IPS-18c (cell line): Measurements from ENCODE around the gene RGS3.
A peak's percentile ranks its signal among the peaks of the same experiment; 100 is the strongest.
"Not testable (repeated sequence)": the region's sequence is repeated elsewhere in the genome, so short reads cannot be mapped to it uniquely, and the experiment has no call there.

Experiments used
- H3K4me3 ChIP-seq: 2 replicates; pipeline ENCODE4 v1.7.0; 2013; ENCODE audit warnings: low read depth, mild to moderate bottlenecking, low read length, moderate library complexity; ENCODE audit not compliant: insufficient read depth
- H3K9me3 ChIP-seq: one replicate; pipeline ENCODE4 v1.6.1; 2013; ENCODE audit warnings: mild to moderate bottlenecking, low read length, moderate library complexity; ENCODE audit not compliant: control insufficient read depth, insufficient read depth

Gene RGS3

GRCh38 chr9:113543296-113543981 lies 79.9 kb downstream of the RGS3 start:
- Histone ChIP-seq H3K4me3 (no peak overlapping the region), H3K9me3 (no peaks in the 10 kb centered on the region)

GRCh38 chr9:113543982-113544303 lies 80.4 kb downstream of the RGS3 start:
- no peaks in the 10 kb centered on the region for H3K9me3 ChIP-seq
- no peak overlapping the region for H3K4me3 ChIP-seq

GRCh38 chr9:113545068-113545467 lies 81.5 kb downstream of the RGS3 start:
- Histone ChIP-seq H3K4me3 (no peak overlapping the region), H3K9me3 (no peaks in the 10 kb centered on the region)

DNA sequence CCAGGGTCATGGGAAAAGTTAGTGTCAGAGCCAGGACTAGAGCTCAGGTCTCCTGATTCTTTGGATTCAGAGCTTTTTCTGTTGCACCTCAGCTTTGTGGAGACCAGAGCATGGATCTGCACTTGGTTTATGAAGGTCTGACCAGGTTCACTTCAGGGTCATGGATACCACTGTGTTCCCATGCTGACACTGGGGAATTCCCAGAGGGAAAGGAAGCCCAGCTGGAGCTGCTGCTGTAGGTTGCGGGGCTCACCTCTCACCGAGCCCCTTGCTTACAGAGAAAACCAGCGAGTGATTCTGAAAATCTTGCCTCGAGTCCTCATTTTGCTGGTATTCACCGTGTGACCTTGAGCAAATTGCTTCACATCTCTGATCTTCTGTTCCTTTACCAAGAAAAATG lies 83.0 kb downstream of the RGS3 start:
- no peaks in the 10 kb centered on the region for H3K9me3 ChIP-seq
- H3K4me3 ChIP-seq = no peak overlapping the region

DNA sequence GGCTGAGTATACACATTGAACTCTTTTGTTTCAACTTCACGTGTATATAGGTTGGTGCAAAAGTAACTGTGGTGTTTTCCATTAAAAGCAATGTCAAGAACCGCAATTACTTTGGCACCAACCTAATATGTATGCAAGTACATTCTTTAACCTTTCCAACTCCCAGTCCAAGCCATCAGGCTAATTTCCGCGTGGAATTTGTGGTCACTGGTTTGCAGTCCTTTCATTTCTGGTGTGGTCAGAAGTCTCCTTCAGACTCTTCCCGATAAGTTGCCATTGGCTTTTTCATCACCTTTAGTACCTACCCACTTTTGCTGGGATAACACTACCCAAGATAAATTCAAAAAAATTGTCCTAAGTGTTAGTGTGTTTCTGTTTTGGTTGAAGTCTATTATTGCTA lies 84.0 kb downstream of the RGS3 start:
- Histone ChIP-seq H3K9me3 (no peaks in the 10 kb centered on the region), H3K4me3 (no peak overlapping the region)

DNA sequence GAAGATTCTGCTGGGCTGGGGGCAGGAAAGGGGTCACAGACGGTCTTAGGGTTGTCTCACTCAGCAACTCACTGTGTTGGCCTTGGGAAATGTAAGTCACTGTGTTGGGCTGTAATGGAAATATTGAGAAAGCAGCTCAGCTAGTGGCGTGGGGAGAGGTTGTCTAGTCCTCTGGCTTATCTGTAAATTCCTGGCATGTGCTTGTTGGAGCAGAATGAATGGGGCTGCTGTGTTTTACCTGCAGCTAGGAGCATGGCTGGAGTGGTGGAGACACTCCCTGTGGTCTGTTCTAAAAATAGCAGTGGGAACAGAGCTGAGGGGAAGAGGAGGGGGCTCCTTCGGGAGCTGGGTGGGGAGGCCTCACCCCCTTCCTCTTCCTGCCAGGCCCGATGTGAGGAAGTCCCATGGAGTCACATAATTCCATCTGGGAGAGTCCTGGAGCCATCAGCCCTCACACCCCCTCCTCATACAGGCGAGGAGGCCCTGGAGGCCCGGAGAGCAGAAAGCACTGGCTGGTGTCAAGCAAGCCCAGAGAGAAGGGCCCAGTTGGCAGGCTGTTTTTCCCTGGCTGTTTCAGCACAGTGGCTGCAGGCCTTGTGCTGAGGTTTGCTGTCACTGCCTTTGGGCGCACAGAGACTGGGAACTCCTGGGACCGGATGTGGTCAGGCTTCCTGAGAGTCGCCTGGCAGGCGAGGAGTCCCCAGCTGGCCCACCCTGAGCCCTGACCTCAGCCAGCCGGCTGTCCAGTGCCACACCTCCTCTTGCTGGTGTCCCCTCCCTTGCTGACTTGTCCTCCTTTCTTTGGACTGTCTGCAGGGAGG lies 84.9 kb downstream of the RGS3 start:
- Histone ChIP-seq H3K9me3 (no peaks in the 10 kb centered on the region), H3K4me3 (no peak overlapping the region)

- not testable (repeated sequence) for H3K9me3 ChIP-seq, H3K4me3 ChIP-seq
Measured at GRCh38 chr9:113549892-113550291, 86.4 kb downstream of the RGS3 start.

DNA sequence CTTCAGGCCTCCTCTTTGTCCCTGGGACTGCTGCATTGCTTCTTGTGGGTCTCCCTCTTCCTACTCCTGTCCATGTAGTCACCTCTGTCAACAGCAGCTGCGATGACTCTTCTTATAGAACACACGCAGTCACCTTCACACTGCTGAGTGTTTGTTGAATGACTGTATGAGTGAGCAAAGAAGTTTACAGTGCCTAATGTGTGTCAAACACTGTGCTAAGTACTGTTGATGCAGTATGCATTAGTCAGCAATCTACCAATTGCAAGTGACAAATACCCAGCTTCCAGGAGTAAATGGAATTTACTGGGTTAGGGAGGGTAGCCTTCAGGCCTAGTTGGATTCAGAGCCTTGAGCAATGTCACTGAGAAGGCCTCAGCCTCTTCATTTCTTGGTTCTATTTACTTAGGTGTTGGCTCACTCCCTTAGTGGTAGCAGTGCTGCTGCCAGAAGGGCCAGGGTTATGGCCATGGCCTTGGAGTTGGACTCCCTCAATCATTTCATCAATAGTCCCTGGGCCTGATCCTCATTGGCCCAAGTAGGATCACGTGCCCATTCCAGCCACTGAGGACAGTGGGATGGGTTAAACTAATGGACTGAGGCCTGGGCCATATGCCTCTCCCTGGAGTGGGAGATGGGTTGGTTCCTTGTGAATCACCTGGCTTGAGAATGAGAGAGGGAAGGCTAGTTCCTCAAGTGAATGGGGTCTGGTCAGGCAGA lies 93.5 kb downstream of the RGS3 start:
- H3K9me3 ChIP-seq = no peaks in the 10 kb centered on the region
- H3K4me3 ChIP-seq = no peak overlapping the region

GRCh38 chr9:113558632-113559502 lies 95.3 kb downstream of the RGS3 start:
- no peak overlapping the region for H3K4me3 ChIP-seq
- H3K9me3 ChIP-seq = no peaks in the 10 kb centered on the region

- H3K4me3 ChIP-seq = no peak overlapping the region
- H3K9me3 ChIP-seq = no peaks in the 10 kb centered on the region
Measured at GRCh38 chr9:113559834-113560800, 96.6 kb downstream of the RGS3 start.

DNA sequence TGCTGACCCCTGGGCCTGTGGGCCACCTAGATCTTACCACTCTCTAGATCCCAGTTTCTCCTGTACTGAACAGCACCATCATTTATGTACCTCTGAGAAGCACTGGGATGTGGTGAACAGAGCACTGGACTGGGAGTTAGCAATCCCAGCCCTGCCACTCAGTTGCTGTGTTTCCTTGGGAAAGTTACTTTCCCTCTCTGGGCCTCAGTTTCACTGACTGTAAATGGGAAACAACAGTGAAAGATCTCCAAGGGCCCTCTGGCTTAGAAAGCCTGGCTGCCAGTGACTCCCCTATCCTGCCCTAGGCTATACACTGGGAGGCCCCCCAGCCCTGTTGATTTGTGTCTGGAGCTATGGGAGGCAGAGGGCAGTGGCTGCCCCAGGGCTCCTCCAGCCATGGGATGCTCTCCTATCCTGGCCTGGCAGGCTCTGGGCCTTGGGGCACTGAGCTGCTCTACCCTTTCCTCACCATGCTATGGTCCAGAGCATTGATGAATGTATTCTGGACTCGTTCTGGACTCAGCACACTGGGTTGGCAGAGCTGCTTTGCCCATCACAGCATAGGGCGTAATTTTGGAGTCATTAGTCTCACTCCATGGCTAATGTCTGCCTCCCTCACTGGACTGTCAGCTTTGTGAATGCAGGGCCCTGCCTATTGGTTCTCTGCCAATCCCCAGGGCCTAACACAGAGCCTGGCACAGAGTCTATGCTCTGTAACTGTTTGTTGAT lies 99.3 kb downstream of the RGS3 start:
- Histone ChIP-seq H3K9me3 (no peaks in the 10 kb centered on the region), H3K4me3 (no peak overlapping the region)

DNA sequence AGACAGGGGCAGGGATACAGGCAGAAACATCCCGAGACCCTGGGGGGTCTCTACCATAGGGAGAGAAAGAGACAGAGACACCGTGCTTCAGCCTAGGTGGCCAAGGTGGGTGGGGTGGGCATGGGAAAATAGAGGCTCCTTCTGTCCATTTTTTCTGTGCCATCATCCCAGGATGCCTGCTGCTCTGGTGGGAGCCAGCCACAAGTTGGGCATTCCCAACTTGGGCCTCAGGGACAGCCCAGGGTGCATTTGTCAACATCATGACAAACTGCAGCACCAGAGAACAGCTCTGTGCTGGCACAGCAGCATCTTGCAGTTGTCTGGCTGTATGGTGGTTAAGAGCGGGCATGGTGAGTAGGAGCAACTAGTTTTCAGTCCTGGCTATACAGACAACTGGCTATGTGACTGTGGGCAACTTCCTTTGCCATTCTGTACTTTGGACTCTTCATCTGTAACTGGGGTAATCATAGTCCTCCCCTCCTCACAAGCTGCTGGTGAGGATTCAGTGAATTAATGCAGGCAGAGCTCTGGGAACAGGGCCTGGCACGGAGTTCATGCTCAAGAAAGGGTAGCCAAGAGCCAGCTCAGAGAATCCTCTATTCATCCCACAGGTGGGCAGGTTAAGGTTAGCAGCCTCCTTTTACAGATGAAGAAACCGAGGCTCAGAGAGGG lies 100.4 kb downstream of the RGS3 start:
- no peak overlapping the region for H3K4me3 ChIP-seq
- no peaks in the 10 kb centered on the region for H3K9me3 ChIP-seq

DNA sequence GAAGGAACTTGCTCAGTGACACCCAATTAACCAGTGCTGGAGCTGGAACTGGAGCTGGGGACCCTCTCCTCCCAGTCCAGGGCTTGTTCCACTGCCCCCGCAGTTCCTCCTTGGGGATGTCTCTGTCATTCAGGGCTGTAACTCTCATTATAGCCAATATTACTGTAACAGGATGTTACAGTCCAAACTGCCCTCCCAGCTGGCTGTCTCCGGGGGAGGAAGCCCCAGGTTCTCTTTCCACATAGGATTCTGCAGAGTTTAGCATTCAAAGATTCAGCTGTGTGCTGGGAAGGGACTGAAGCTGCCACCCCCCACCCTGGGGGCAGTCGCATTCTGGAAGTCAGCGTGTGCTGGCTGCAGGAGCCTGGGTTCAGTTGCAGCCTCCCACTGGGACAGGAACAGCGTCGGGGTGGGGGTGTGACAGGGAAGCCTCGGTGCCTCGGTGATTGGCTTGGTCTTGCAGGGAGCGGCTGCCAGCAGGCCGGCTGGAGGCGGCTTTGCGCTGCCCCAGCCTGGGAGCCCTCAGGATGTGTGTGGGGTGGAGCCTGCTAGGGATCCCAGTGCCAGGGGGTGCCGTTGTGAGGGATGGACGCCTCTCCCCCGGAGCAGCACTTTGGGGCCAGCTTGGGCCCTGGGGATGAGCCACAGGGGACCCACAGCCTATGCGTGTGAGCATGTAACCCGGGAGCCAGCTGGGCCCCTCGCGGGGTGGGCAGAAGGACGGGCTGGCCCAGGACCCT lies 101.1 kb downstream of the RGS3 start:
- Histone ChIP-seq H3K9me3 (no peaks in the 10 kb centered on the region), H3K4me3 (peak overlapping the region; percentile 50; the same call in 1 of the 2 replicates)

DNA sequence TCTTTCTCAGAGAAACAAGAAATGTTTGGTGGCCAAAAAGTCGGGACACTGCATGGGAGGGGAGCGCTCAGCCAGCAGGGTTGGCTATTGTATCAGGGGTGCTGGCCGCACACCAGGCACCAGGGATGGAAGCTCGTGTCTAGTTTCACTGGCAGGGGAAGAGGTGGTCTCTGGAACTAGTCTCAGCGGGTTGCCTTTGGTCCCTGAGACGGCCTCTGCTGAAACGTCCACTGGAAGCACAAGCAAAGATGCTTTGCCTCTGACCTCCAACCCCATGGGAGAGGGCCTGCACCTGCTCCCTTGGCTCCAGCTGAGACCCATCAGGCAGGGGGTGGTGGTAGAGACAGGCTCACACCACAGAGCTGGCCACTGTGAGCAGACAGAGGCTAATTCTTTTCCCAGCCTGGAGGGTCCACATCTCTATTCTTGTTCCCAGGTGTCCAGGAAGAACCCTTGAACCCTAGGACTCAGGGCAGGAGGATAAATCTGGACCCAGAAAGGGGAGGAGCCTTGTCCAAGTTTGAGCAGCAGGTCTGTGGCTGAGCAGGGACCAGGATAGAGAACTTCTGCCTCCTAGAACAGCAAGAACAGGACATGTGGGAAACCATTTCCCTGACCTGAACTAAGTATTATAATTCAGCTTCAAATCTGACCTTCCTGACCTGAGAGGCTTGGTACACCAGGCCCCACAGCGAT lies 102.6 kb downstream of the RGS3 start:
- Histone ChIP-seq H3K4me3 (peak overlapping the region; percentile 36), H3K9me3 (no peaks in the 10 kb centered on the region)
